Lower leg skin (tissue), 4 donors: Measurements from ENCODE around the gene TMEM243. TPM values are rescaled to one million over a fixed set of nuclear protein-coding genes. Genes with fewer than 3 reads are reported as not detected.

Experiments
- DNase-seq, 2 donors: peaks; one replicate each; pipeline ENCODE4 v3.0.0-alpha.2; 2019; ENCODE audit warnings: low spot score in 2 of 2
- H3K4me3 ChIP-seq: fragments of 200-600 bp; sonication (generic); 2 replicates; pipeline ENCODE4 v1.5.1; 2017; ENCODE audit warnings: mild to moderate bottlenecking, low read depth; ENCODE audit not compliant: poor library complexity, severe bottlenecking
- CTCF ChIP-seq, 3 donors: fragments of 450-650 bp; IDR thresholded peaks; one replicate each; pipeline ENCODE4 v1.5.1; 2016; ENCODE audit warnings: antibody characterized with exemption in 3 of 3, mild to moderate bottlenecking in 3 of 3, moderate library complexity in 2 of 3
- POLR2A ChIP-seq, 2 donors: fragments of 450-650 bp; IDR thresholded peaks; one replicate each; pipeline ENCODE4 v1.6.1; 2016 to 2017; ENCODE audit warnings: antibody characterized with exemption in 2 of 2, mild to moderate bottlenecking in 1 of 2, moderate library complexity in 1 of 2
- WGBS, 2 donors: methylation state at CpG; one replicate each; pipeline ENCODE4 v1.1.5; 2018; 5-methylcytosine and 5-hydroxymethylcytosine counted together
- intact Hi-C: fragments of 100-400 bp; cut with DNase I; formaldehyde crosslinking; loops from one replicate; pipeline ENCODE4 v1.15.0; 2023; ENCODE audit warnings: low total_unique reads
- total RNA-seq, 4 donors: library from RNA; depleted of rRNA; stranded (reverse); fragments of >200 nt; gene quantifications; one replicate each; pipeline ENCODE4 v1.1.0, GENCODE V29; 2016

Gene TMEM243
- total RNA-seq, 4 donors from 2014 or later = 29.4 to 60.6 (median 38.0) TPM

GRCh38 chr7:87146740-87147386 lies 72.7 kb downstream of the TMEM243 start:
- DNase-seq = peak in 1 of 2 donors; percentile 81
- intact Hi-C loops = no loop called here
- no peak overlapping the region for H3K4me3 ChIP-seq
- TF ChIP-seq POLR2A (IDR thresholded peaks at IDR 0.05) (no peak), CTCF (IDR thresholded peaks at IDR 0.05) (no peak)
- WGBS, 2 donors = 86 to 92% methylated on average over 25 of the region's 25 CpGs

Other genes with a start within 250 kb of the TMEM243 start
- 10 to 100 TPM in 1 of 4 donors, 1 to 10 TPM in 3; 2.4 to 11.0 (median 6.1) TPM for gene ELAPOR2, start 160.1 kb downstream of the TMEM243 start, total RNA-seq
- gene DMTF1, start 67.3 kb downstream of the TMEM243 start, total RNA-seq = 10 to 100 TPM; 35.2 to 68.9 (median 44.9) TPM
- gene CROT, start 125.9 kb upstream of the TMEM243 start, total RNA-seq = 10 to 100 TPM; 18.9 to 41.3 (median 25.2) TPM